ENCODE results near the gene ENPP3.

DNA sequence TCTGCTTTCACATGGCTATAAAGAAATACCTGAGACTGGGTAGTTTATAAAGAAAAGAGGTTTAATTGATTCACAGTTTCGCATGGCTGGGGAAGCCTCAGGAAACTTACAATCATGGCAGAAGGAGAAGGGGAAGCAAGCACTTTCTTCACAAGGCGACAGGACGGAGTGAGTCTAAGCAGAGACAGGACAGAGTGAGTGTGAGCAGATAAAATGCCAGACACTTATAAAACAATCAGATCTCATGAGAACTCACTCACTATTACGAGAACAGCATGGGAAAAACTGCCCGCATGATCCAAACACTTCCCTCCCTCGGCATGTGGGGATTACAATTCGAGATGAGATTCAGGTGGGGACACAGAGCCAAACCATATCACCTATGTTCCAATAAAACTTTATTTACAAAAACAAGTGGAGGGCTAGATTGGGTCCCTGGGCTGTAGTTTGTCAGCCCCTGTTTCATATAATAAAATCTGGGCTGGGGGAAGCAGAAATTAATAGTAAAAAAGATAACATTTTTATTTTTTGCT is 110.8 kb downstream of the ENPP3 start:
- TF ChIP-seq YY1 (IDR thresholded peaks at IDR 0.05; ENCODE audit: insufficient read depth, insufficient read length) (no peak), SUZ12 (IDR thresholded peaks at IDR 0.05; ENCODE audit: extremely low read depth, insufficient read depth, insufficient read length) (no peak)
